Measurements from ENCODE around the gene AZU1.
"Not testable (repeated sequence)": the region's sequence is repeated elsewhere in the genome, so short reads cannot be mapped to it uniquely, and the experiment has no call there.

Gene AZU1

DNA sequence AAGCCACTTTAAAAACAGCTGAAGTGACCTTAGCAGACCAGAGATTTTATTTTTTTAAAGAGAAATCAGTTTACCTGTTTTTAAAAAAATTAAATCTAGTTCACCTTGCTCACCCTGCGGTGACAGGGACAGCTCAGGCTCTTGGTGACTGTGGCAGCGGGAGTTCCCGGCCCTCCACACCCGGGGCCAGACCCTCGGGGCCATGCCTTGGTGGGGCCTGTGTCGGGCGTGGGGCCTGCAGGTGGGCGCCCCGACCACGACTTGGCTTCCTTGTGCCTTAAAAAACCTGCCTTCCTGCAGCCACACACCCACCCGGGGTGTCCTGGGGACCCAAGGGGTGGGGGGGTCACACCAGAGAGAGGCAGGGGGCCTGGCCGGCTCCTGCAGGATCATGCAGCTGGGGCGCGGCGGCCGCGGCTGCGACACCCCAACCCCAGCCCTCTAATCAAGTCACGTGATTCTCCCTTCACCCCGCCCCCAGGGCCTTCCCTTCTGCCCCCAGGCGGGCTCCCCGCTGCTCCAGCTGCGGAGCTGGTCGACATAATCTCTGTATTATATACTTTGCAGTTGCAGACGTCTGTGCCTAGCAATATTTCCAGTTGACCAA is 16.7 kb upstream of the AZU1 start:
- DNase-seq, result no peak

DNA sequence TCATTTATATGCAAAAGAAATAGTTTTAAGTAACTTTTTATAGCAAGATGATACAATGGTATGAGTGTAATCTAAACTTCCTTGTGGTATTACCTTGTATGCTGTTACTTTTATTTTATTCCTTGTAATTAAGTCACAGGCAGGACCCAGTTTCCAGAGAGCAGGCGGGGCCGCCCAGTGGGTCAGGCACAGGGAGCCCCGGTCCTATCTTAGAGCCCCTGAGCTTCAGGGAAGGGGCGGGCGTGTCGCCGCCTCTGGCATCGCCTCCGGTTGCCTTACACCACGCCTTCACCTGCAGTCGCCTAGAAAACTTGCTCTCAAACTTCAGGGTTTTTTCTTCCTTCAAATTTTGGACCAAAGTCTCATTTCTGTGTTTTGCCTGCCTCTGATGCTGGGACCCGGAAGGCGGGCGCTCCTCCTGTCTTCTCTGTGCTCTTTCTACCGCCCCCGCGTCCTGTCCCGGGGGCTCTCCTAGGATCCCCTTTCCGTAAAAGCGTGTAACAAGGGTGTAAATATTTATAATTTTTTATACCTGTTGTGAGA is 16.1 kb upstream of the AZU1 start:
- DNase-seq, result no peak

DNA sequence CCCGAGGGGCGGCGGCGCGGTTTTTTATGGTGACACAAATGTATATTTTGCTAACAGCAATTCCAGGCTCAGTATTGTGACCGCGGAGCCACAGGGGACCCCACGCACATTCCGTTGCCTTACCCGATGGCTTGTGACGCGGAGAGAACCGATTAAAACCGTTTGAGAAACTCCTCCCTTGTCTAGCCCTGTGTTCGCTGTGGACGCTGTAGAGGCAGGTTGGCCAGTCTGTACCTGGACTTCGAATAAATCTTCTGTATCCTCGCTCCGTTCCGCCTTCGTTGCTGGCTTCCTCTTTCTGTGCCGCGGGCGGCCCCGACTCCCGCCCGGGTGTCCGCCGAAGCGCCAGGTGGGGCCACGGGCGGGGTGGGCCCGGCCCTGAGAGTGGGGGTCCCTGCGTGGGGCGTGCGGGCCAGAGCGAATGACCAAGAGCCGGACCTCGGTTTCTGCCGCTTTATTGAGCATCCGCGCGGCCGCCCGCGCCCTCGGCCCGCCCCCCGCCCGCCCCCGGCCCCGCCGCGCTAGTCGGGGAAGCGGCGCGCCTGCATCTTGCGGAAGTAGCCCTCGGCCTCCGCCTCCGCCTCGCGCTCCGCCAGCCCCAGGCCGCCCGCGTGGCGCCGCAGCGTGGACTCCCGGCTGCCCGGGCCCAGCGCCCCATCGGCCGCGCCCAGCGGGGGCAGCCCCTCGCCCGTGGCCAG is 15.4 kb upstream of the AZU1 start:
- no peak for DNase-seq

DNA sequence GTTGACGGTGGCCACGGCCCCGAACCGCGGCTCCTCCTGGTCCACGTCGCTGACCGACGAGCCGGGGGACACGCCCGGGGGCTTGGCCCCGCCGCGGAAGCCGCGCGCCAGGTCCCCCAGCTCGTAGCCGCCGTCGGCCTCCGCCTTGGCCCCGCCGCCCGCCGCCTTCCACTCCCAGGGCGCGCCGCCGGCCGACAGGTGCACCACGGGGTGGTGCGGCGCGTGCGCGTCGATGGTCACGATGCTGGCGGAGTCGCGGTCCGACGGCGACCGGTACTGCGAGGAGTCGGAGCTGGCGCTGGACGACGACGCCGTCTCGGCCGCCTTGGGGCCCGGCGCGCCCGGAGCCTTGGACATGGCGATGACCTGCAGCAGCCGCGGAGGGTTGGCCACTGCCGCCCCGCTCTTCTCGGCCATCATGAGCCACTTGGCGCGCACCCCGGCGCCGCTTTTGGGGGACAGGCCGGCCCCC is 14.9 kb upstream of the AZU1 start:
- DNase-seq, result no peak

DNA sequence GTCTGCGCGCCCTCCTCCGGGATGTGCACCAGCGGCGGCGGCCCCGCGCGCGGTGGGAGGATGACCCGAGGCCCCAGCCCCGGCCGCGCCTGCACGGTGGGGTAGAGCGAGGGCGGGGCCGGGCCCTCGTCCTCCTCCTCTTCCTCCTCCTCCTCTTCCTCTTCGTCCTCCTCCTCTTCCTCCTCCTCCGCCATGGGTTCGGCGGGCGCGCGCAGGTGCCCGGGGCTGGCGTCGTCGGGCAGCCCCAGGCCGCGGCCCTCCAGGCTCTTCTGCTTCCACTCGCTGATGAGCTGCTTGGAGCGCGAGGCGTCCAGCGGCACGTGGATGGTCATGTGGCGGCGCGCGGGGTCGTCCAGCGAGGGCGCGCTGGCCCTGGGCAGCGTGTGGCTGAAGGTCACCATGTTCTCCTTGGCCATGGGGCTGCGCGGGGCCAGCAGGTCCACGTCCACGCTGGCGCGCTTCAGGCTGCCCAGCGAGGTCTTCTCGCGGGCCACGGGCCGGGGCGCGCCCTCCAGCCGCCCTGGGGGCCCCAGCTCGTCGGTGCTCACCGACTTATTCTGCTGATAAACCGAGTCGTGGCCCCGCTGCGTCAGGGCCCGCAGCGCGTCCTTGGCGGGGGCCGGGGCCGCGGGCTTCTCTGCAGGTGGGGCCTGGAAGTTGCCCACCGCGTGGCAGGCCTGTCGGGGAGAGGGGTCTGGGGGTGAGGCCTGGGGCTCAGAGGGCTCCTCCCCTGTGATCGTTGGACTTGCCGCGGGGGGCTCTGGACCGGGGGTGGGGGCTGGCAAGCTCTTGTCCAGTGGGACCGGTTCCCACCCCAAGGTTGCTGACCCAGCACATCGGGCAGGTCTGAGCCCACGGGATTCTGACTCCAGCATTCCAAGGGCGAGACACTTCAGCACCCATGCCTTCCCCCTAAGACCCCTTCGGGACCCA is 14.2 kb upstream of the AZU1 start:
- no peak for DNase-seq

DNA sequence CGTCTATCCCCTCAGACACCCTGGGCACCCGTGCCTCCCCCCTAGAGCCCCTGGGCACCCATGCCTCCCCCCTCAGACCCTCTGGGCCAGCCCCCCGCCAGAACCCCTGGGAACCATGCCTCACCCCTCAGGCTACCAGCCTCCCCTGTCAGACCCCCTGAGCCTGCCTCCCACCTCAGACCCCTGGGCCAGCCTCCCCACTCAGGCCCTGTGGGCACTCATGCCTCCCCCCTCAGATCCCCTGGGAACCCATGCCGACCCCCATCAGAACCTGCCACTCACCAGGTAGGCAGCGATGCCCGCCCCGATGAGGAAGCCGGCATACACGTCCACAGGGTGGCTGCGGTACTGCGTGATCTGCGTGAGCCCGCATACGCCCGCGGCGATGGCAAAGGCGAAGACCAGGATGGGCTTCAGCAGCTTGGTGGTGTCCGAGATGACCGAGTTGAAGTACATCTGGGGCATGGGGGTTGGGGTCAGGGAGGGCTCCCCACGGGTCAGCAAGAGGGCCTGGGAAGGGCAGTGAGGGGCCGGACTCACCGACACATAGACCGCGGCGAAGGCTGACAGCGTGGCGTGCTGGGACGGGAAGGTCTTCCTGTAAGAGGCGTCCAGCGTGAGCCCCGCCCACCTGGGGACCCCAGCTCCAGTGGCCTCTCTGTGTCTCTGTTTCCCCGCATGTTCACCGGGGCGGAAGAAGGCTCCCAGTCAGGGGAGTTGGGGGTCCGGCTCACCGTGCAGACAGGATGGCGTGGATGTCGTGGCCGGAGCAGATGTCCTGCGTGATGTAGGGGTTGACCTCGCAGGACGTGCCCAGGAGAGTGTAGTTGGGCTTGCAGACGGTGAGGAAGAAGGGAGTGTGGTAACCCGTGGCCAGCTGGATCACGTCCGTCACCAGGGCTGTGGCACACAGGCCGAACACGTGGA is 13.2 kb upstream of the AZU1 start:
- no peak for DNase-seq

DNA sequence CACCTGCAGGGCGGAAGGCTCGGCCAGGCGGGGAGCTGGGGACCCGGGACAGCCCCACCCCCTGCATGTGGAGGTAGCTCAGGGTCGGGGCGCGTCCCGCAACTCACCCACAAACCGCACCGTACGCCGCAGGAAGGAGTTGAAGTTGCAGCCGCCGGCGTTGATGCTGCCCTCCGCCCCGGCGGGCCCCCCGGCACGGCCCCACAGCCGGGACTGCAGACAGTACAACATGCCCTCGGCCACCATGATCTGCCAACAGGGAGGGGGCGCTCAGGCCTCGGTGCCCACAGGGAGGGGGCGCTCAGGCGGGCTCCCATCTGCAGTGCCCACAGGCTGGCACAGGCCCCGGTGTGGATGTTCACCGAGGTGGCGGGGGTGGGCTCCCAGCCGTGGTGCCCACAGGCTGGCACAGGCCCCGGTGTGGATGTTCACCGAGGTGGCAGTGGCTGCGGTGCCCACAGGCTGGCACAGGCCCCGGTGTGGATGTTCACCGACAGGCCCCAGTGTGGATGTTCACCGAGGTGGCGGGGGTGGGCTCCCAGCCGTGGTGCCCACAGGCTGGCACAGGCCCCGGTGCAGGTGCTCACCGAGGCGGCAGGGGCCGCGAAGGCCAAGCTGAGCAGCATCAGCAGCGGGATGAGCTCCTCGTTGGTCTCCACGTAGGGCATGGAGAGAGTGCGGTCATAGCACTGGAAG is 12.4 kb upstream of the AZU1 start:
- DNase-seq, result no peak

DNA sequence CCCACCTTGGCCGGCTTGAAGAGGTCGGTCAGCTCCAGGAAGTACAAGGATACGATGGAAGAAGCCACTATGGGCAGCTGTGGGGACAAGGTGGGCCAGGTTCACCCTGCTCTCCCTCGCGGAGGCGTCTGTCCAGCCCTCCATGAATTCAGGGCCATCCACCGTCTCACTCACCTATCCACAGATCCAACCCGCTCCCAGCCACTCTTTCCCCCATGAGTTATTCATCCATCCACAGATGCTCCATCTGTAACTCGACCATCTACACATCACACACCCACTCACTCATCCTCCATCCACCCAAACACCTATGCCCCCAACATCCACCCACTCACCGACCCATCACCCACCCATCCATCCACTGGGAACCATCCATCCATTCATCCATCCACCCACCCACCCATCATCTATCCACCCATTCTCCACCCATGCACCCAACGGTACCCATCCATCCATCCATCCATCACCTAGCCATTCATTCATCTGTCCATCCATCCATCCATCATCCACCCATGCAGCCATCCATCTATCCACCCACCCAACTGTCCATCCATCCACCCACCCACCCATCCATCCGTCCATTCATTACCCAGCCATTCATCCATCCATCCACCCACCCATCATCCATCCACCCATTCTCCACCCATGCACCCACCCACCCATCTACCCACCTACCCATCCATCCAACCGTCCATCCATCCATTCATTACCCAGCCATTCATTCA is 11.7 kb upstream of the AZU1 start:
- DNase-seq, result no peak

DNA sequence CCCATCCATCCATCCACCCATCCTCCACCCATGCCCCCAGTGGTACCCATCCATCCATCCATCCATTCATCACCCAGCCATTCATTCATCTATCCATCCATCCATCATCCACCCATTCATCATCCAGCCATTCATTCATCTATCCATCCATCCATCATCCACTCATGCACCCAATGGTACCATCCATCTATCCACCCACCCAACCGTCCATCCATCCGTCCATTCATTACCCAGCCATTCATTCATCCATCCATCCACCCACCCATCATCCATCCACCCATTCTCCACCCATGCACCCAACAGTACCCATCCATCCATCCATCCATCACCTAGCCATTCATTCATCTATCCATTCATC is 11.2 kb upstream of the AZU1 start:
- DNase-seq, result no peak

DNA sequence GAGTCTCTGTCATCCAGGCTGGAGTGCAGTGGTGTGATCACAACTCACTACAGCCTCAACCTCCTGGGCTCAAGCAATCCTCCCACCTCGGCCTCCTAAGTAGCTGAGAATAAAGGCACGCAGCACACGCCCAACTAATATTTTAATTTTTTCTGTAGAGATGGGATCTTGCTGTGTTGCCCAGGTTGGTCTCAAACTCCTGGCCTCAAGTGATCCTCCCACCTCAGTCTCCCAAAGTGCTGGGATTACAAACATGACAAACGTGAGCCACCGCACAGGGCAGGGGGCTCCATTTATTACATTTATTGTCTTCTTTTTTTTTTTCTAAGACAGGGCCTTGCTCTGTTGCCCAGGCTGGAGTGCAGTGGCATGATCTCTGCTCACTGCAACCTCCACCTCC is 7.4 kb upstream of the AZU1 start:
- not testable (repeated sequence) for DNase-seq

DNA sequence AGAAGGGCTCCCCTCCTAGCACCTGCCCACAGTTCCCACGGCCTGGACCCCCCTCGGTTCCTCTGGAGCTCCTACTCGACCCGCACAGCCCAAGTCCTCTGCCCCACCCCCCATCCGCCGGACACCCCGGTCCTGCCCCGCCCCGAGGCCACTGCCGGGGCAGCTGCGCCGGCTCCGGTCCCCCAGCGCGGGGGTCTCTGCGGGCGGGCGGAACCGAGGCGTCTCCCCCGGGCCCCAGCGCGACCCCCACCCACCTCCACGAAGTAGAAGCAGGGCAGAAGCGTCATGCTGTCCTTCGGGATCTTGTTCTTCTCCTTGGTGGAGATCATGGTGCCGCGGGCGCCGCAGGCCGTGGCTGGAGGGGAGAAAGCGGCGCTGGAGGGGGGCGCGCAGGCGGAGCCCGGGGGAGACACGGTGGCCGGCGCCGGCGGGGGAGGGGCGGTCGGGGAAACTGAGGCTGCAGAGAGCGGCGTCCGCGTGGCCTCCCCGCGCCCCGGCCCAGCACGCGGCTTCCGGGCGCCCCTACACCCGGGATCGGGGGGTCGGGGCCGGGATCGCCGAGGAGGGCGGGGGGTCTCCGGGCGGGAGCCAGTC is 6.3 kb upstream of the AZU1 start:
- DNase-seq, result no peak

DNA sequence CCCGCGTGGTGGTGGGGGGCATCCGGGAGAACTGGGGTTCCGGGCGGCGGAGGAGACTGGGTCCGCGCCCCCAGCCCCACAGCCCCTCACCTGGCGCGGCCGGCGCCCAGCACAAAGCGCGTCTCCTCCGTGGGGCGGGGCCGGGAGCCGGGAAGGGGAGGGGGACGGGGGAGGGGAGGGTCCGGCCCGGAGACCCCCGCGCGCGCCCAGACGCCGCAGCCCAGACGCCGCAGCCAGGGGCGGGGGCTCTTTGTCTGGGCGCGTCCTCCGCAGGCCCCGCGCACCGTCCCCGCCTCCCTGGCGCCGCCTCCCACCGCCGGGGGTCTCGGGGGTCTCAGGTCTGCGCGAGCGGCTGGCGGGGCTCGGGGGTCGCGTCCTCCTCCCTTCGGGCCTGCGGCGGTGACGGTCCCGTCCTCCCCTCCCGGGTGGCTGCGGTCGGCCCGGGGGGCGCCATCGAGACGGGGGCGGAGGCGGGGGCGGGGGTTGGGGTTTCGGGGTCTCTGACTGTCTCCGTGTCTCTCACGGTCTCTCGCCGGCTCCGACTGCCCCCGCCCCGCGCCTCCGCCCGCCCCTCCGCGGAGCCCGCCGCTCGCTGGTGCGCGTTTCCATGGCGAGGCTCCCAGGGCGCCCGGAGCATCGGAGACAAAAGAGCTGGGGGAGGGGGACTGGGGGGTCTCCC is 5.7 kb upstream of the AZU1 start, which contains the start of gene PLPPR3:
Gene PLPPR3 (minus strand): TSS at position 131 of the 679 bp plus-strand sequence. CDS start 396 bp downstream, outside the sequence.
- no peak for DNase-seq

DNA sequence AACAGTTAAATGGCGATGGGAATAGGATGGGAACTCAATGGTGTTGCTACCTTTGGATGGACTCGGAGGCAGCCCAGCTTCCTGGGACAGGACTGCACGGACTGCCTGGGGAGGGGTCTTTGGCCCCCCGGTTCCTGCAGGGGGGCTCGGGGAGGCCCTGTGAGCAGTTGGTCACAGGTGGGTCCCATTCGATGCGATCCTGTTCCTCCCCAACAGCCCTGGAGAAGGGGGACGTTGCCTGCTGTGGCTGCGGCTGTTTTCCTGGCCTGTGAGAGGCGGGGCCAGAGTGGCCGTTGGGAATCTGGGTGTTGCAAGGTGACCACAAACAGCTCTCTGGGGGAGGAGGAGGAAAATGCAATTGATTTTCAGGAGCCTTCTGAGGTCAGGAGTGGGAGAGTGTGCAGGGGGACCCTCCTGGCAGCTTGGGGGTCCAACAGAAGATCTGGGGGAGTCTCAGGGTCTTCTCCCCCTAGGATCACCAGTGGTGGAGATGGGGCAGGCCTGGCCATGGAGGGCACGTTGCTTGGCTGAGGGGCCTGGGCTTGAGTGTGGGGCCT is 4.0 kb upstream of the AZU1 start:
- DNase-seq, result no peak

DNA sequence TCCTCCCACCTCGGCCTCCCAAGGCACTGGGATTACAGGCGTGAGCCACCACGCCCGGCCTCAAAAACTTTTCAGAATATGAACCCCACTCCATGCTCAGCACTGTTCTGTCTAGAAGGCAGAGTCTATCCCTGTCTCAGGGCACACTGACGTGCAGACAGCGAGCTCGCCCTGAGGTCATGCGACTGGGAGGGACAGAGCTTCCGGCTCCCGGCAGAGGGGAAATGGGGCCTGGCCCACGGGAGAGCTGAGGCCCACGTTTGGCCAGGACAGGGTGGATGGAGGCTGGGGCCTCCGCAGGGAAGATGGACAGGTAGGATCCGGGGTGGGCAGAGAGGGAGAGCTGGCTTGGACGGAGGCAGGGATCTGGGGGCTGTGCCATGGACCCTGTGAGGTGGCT is 2.8 kb upstream of the AZU1 start:
- DNase-seq, result no peak

DNA sequence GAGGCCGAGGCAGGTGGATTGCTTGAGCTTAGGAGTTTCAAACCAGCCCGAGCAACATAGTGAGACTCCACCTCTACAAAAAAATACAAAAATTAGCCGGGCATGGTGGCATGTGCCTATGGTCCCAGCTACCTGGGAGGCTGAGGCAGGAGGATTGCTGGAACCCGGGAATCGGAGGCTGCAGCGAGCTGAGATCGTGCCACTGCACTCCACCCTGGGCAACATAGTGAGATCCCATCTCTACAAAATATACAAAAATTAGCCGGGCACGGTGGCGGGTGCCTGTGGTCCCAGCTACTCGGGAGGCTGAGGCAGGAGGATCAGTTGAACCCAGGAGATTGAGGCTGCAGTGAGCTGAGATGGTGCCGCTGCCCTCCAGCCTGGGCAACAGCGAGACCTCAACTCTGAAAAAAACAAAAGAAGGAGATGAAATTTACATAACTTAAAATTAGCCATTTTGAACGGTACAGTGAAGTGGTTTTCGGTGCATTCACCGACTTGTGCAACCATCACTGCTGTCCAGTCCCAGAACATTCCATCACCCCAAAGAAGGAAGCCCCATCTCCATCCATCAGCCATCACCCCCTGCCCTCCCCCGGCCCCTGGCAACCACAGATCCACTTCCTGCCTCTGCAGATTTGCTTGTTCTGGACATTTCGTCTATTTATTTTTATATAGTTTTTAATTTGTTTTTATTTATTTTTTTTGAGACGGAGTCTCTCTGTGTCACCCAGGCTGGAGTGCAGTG is 1.6 kb upstream of the AZU1 start:
- no peak for DNase-seq

DNA sequence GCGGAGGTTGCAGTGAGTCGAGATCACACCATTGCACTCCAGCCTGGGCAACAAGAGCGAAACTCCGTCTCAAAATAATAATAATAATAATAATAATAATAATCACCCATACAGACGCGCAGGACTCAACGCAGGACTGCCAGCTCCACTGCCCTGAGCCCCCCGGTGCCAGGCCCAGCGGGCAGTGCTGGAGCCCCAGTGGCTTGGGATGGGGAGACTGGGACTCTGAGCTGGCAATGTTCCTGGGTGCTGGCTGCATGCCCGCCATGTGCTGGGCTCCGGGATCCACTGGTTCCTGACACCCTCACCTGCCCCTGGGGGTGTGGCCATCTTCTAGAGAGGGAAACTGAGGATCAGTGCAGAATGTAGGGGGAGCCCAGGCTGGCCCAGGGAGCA is 325 bp upstream of the AZU1 start:
- no peak for DNase-seq

DNA sequence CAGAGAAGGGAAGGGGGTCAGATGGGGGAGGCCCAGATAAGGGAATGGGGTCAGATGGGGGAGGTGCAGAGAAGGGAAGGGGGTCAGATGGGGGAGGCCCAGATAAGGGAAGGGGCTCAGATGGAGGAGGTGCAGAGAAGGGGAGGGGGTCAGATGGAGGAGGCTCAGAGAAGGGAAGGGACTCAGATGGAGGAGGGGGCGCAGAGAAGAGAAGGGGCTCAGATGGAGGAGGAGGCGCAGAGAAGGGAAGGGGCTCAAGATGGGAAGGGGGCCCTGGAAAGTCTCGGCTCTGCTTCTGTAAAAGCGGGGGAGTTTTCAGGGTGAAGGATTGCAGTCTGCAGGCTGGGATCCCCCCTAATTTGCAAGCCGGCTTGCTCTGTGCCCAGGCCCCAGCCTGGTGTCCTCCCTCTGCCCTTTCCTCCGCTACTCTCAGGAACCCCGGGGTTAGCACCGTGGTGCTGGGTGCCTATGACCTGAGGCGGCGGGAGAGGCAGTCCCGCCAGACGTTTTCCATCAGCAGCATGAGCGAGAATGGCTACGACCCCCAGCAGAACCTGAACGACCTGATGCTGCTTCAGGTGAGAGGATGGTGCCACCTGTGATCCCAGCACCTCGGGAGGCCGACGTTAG is 1.6 kb downstream of the AZU1 start:
- DNase-seq, result no peak

Data from activated CD4-positive, alpha-beta T cell treated with anti-CD3 and anti-CD28 coated beads, Interleukin-2, amount 50 U/mL, for 48 hours (primary cell).